Measurements from ENCODE around the gene DLGAP1. TPM values are rescaled to one million over a fixed set of nuclear protein-coding genes. Genes with fewer than 3 reads are reported as not detected.

Gene DLGAP1
- total and polyA plus RNA-seq, 4 donors: 0.75 to 6.6 (median 3.6) TPM

- Histone ChIP-seq H3K36me3 (ENCODE audit: control insufficient read depth in 1 of 2, insufficient read depth in 2 of 2, low read length in 1 of 2) (no peaks in the 10 kb centered on the region), H3K27me3 (ENCODE audit: control insufficient read depth in 1 of 2, insufficient read depth in 2 of 2, low read length in 1 of 2) (no peaks in the 10 kb centered on the region), H3K27ac (ENCODE audit: low read depth in 1 of 2, low read length in 2 of 2) (no peak overlapping the region), H3K4me3 (ENCODE audit: low read length in 2 of 2) (no peak overlapping the region), H3K9me3 (ENCODE audit: control insufficient read depth, low read length) (no peaks in the 10 kb centered on the region), H3K4me1 (ENCODE audit: control insufficient read depth in 1 of 2, insufficient read depth in 2 of 2, low read length in 2 of 2) (no peaks in the 10 kb centered on the region)
- no peak for DNase-seq
- intact Hi-C loops (cut with DNase I): no loop called here
- WGBS, 2 donors: 84 to 87% methylated on average over 3 of the region's 3 CpGs
- ATAC-seq (ENCODE audit: low FRiP score): no peak
These were observed 274.0 kb downstream of the DLGAP1 start for GRCh38 chr18:4181086-4181485.

- no peaks in the 10 kb centered on the region for H3K27me3 ChIP-seq (ENCODE audit: control insufficient read depth in 1 of 2, insufficient read depth in 2 of 2, low read length in 1 of 2)
- DNase-seq (no peak), ATAC-seq (ENCODE audit: low FRiP score) (no peak)
- no peak overlapping the region for H3K27ac ChIP-seq (ENCODE audit: low read depth in 1 of 2, low read length in 2 of 2)
- H3K36me3 ChIP-seq (ENCODE audit: control insufficient read depth in 1 of 2, insufficient read depth in 2 of 2, low read length in 1 of 2): no peaks in the 10 kb centered on the region
- WGBS, 2 donors: 31 to 39% methylated on average over 6 of the region's 6 CpGs
- no peaks in the 10 kb centered on the region for H3K4me1 ChIP-seq (ENCODE audit: control insufficient read depth in 1 of 2, insufficient read depth in 2 of 2, low read length in 2 of 2)
- peaks cover 1% of the 10 kb centered on the region for H3K9me3 ChIP-seq (ENCODE audit: control insufficient read depth, low read length)
- intact Hi-C loops (cut with DNase I): no loop called here
- no peak overlapping the region for H3K4me3 ChIP-seq (ENCODE audit: low read length in 2 of 2)
These were observed 282.7 kb downstream of the DLGAP1 start for GRCh38 chr18:4172196-4173100.

GRCh38 chr18:4157352-4157751 is 297.8 kb downstream of the DLGAP1 start:
- no peaks in the 10 kb centered on the region for H3K27me3 ChIP-seq (ENCODE audit: control insufficient read depth in 1 of 2, insufficient read depth in 2 of 2, low read length in 1 of 2)
- H3K36me3 ChIP-seq (ENCODE audit: control insufficient read depth in 1 of 2, insufficient read depth in 2 of 2, low read length in 1 of 2): no peaks in the 10 kb centered on the region
- H3K4me3 ChIP-seq (ENCODE audit: low read length in 2 of 2): no peak overlapping the region
- peaks cover 1% of the 10 kb centered on the region for H3K9me3 ChIP-seq (ENCODE audit: control insufficient read depth, low read length)
- ATAC-seq (ENCODE audit: low FRiP score) (no peak), DNase-seq (no peak)
- H3K4me1 ChIP-seq (ENCODE audit: control insufficient read depth in 1 of 2, insufficient read depth in 2 of 2, low read length in 2 of 2): no peaks in the 10 kb centered on the region
- intact Hi-C loops (cut with DNase I): no loop called here
- H3K27ac ChIP-seq (ENCODE audit: low read depth in 1 of 2, low read length in 2 of 2): no peak overlapping the region
- 88 to 92% methylated on average over 4 of the region's 4 CpGs for WGBS, 2 donors

GRCh38 chr18:4146797-4147196 is 308.3 kb downstream of the DLGAP1 start:
- ATAC-seq (ENCODE audit: low FRiP score) (no peak), DNase-seq (no peak)
- Histone ChIP-seq H3K4me1 (ENCODE audit: control insufficient read depth in 1 of 2, insufficient read depth in 2 of 2, low read length in 2 of 2) (peaks cover 0 to 2% of the 10 kb centered on the region in 2 donors), H3K27me3 (ENCODE audit: control insufficient read depth in 1 of 2, insufficient read depth in 2 of 2, low read length in 1 of 2) (no peaks in the 10 kb centered on the region), H3K36me3 (ENCODE audit: control insufficient read depth in 1 of 2, insufficient read depth in 2 of 2, low read length in 1 of 2) (no peaks in the 10 kb centered on the region), H3K27ac (ENCODE audit: low read depth in 1 of 2, low read length in 2 of 2) (no peak overlapping the region), H3K4me3 (ENCODE audit: low read length in 2 of 2) (no peak overlapping the region), H3K9me3 (ENCODE audit: control insufficient read depth, low read length) (no peaks in the 10 kb centered on the region)
- intact Hi-C loops (cut with DNase I): no loop called here
- 16 to 20% methylated on average over 1 of the region's 1 CpG for WGBS, 2 donors

DNA sequence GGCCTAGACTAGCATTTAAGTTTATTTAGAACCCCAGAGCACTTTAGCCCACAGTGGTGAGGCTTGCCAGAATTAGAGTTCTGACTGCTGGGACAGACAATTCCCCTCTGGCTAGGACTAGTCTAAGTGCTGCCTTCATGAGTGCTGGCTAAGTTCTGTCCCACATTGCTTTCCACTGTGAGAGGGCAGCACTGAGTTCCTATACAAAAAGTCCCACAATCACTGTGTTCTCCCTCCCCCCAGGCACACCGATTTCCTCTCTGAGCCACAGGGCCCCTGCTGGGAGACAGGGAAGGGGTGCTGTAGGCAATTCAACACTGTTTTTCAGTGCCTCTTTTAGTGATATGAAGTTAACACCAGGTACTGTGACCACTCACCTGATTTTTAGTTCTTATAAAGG is 310.9 kb downstream of the DLGAP1 start:
- WGBS, 2 donors: 80 to 87% methylated on average over 1 of the region's 1 CpG
- Histone ChIP-seq H3K9me3 (ENCODE audit: control insufficient read depth, low read length) (no peaks in the 10 kb centered on the region), H3K36me3 (ENCODE audit: control insufficient read depth in 1 of 2, insufficient read depth in 2 of 2, low read length in 1 of 2) (no peaks in the 10 kb centered on the region), H3K27me3 (ENCODE audit: control insufficient read depth in 1 of 2, insufficient read depth in 2 of 2, low read length in 1 of 2) (no peaks in the 10 kb centered on the region), H3K4me1 (ENCODE audit: control insufficient read depth in 1 of 2, insufficient read depth in 2 of 2, low read length in 2 of 2) (peaks cover 0 to 2% of the 10 kb centered on the region in 2 donors), H3K4me3 (ENCODE audit: low read length in 2 of 2) (no peak overlapping the region), H3K27ac (ENCODE audit: low read depth in 1 of 2, low read length in 2 of 2) (no peak overlapping the region)
- ATAC-seq (ENCODE audit: low FRiP score) (no peak), DNase-seq (no peak)
- intact Hi-C loops (cut with DNase I): no loop called here

- no peak for ATAC-seq (ENCODE audit: low FRiP score)
- WGBS, 2 donors: 94 to 96% methylated on average over 1 of the region's 1 CpG
- H3K4me3 ChIP-seq (ENCODE audit: low read length in 2 of 2): no peak overlapping the region
- H3K27ac ChIP-seq (ENCODE audit: low read depth in 1 of 2, low read length in 2 of 2): no peak overlapping the region
- no peaks in the 10 kb centered on the region for H3K36me3 ChIP-seq (ENCODE audit: control insufficient read depth in 1 of 2, insufficient read depth in 2 of 2, low read length in 1 of 2)
- H3K27me3 ChIP-seq (ENCODE audit: control insufficient read depth in 1 of 2, insufficient read depth in 2 of 2, low read length in 1 of 2): no peaks in the 10 kb centered on the region
- no peak for DNase-seq
- H3K4me1 ChIP-seq (ENCODE audit: control insufficient read depth in 1 of 2, insufficient read depth in 2 of 2, low read length in 2 of 2): peaks cover 0 to 2% of the 10 kb centered on the region in 2 donors
- intact Hi-C loops (cut with DNase I): no loop called here
- no peaks in the 10 kb centered on the region for H3K9me3 ChIP-seq (ENCODE audit: control insufficient read depth, low read length)
These were observed 311.5 kb downstream of the DLGAP1 start for GRCh38 chr18:4143585-4143984.

- ATAC-seq (ENCODE audit: low FRiP score) (peak; percentile 22), DNase-seq (no peak)
- intact Hi-C loops (cut with DNase I): no loop called here
- H3K27me3 ChIP-seq (ENCODE audit: control insufficient read depth in 1 of 2, insufficient read depth in 2 of 2, low read length in 1 of 2): no peaks in the 10 kb centered on the region
- H3K27ac ChIP-seq (ENCODE audit: low read depth in 1 of 2, low read length in 2 of 2): no peak overlapping the region
- WGBS, 2 donors: 95 to 96% methylated on average over 5 of the region's 5 CpGs
- peaks cover 0 to 2% of the 10 kb centered on the region in 2 donors for H3K4me1 ChIP-seq (ENCODE audit: control insufficient read depth in 1 of 2, insufficient read depth in 2 of 2, low read length in 2 of 2)
- H3K9me3 ChIP-seq (ENCODE audit: control insufficient read depth, low read length): no peaks in the 10 kb centered on the region
- H3K4me3 ChIP-seq (ENCODE audit: low read length in 2 of 2): no peak overlapping the region
- no peaks in the 10 kb centered on the region for H3K36me3 ChIP-seq (ENCODE audit: control insufficient read depth in 1 of 2, insufficient read depth in 2 of 2, low read length in 1 of 2)
These were observed 312.2 kb downstream of the DLGAP1 start for GRCh38 chr18:4142876-4143275.

DNA sequence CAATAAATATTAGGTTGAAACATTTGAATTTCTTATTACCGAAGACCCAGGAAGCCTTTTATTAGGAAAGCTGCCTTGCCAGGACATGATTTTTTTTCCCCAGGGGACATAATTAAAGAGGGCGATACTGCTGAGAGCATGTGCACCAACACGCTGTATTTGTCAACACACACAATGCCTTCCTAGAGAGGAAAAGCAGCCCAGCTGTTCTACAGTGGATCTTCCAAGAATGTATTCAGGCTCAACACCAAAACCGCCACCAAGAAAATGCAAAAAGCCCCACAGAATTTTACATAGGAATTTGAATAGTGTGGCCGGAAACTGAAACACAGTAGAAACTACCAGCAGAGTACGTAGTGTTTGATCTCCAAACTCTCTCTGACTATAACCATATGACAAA is 320.4 kb downstream of the DLGAP1 start:
- DNase-seq (no peak), ATAC-seq (ENCODE audit: low FRiP score) (no peak)
- intact Hi-C loops (cut with DNase I): no loop called here
- Histone ChIP-seq H3K4me3 (ENCODE audit: low read length in 2 of 2) (no peak overlapping the region), H3K9me3 (ENCODE audit: control insufficient read depth, low read length) (no peaks in the 10 kb centered on the region), H3K36me3 (ENCODE audit: control insufficient read depth in 1 of 2, insufficient read depth in 2 of 2, low read length in 1 of 2) (no peaks in the 10 kb centered on the region), H3K27ac (ENCODE audit: low read depth in 1 of 2, low read length in 2 of 2) (no peak overlapping the region), H3K27me3 (ENCODE audit: control insufficient read depth in 1 of 2, insufficient read depth in 2 of 2, low read length in 1 of 2) (no peaks in the 10 kb centered on the region), H3K4me1 (ENCODE audit: control insufficient read depth in 1 of 2, insufficient read depth in 2 of 2, low read length in 2 of 2) (no peaks in the 10 kb centered on the region)
- 91 to 94% methylated on average over 6 of the region's 6 CpGs for WGBS, 2 donors

Measured in aorta (tissue), 5 donors.